Mesenchymal stem cell (in vitro differentiated cells and primary cell): Measurements from ENCODE around the gene RPS8.
"Not testable (repeated sequence)": the region's sequence is repeated elsewhere in the genome, so short reads cannot be mapped to it uniquely, and the experiment has no call there.

Experiments
- DNase-seq: peaks from one replicate; pipeline ENCODE4 v3.0.0-alpha.2; 2013
- H2AFZ ChIP-seq: one replicate; pipeline ENCODE4 v1.6.1; 2013; ENCODE audit warnings: low read depth, mild to moderate bottlenecking, control low read depth, inconsistent platforms, low read length, moderate library complexity
- H2AK5ac ChIP-seq: 2 replicates; pipeline ENCODE4 v1.6.1; 2013; ENCODE audit warnings: low read length, moderate library complexity, mild to moderate bottlenecking, inconsistent platforms; ENCODE audit not compliant: severe bottlenecking
- H2BK120ac ChIP-seq: one replicate; pipeline ENCODE4 v1.6.1; 2013; ENCODE audit warnings: low read depth, mild to moderate bottlenecking, inconsistent platforms, low read length, moderate library complexity
- H2BK12ac ChIP-seq, 2 experiments: one replicate each; pipeline ENCODE4 v1.6.1; 2013; ENCODE audit warnings: inconsistent platforms in 2 of 2, low read length in 2 of 2, mild to moderate bottlenecking in 2 of 2, moderate library complexity in 2 of 2, control low read depth in 1 of 2
- H2BK15ac ChIP-seq: one replicate; pipeline ENCODE4 v1.6.1; 2013; ENCODE audit warnings: mild to moderate bottlenecking, low read depth, inconsistent platforms; ENCODE audit not compliant: poor library complexity, severe bottlenecking
- H2BK5ac ChIP-seq: 2 replicates; pipeline ENCODE4 v1.6.1; 2013; ENCODE audit warnings: low read depth, mild to moderate bottlenecking, low read length, control low read depth, inconsistent platforms; ENCODE audit not compliant: poor library complexity, severe bottlenecking
- H3K14ac ChIP-seq, 2 experiments: one replicate each; pipeline ENCODE4 v1.6.1; 2013; ENCODE audit warnings: inconsistent platforms in 2 of 2, low read length in 2 of 2, control low read depth in 1 of 2, mild to moderate bottlenecking in 1 of 2, moderate library complexity in 1 of 2
- H3K18ac ChIP-seq, 2 experiments: one replicate each; pipeline ENCODE4 v1.6.1; 2013; ENCODE audit warnings: inconsistent platforms in 2 of 2, low read length in 2 of 2, control low read depth in 1 of 2, low read depth in 1 of 2, mild to moderate bottlenecking in 1 of 2
- H3K23ac ChIP-seq, 2 experiments: one replicate each; pipeline ENCODE4 v1.6.1; 2013; ENCODE audit warnings: inconsistent platforms in 2 of 2, low read length in 2 of 2, mild to moderate bottlenecking in 2 of 2, moderate library complexity in 2 of 2, control low read depth in 1 of 2
- H3K27ac ChIP-seq: 2 replicates; pipeline ENCODE4 v1.5.1; 2013; ENCODE audit warnings: mild to moderate bottlenecking, moderate library complexity, low read length, control low read depth, inconsistent platforms; ENCODE audit not compliant: poor library complexity, severe bottlenecking
- H3K27me3 ChIP-seq, 2 experiments: 2 replicates each; pipeline versions ENCODE4 v1.6.1 to v1.7.0; 2013; ENCODE audit warnings: low read length in 2 of 2, mild to moderate bottlenecking in 2 of 2, moderate library complexity in 2 of 2, control low read depth in 1 of 2, inconsistent platforms in 1 of 2; ENCODE audit not compliant: control insufficient read depth in 1 of 2, insufficient read depth in 1 of 2
- H3K36me3 ChIP-seq, 2 experiments: 2 replicates each; pipeline versions ENCODE4 v1.6.1 to v1.7.0; 2013; ENCODE audit warnings: low read length in 2 of 2, control low read depth in 1 of 2, inconsistent platforms in 1 of 2, low read depth in 1 of 2, mild to moderate bottlenecking in 1 of 2; ENCODE audit not compliant: insufficient read depth in 2 of 2, control insufficient read depth in 1 of 2
- H3K4ac ChIP-seq, 2 experiments: one replicate each; pipeline ENCODE4 v1.6.1; 2013; ENCODE audit warnings: inconsistent platforms in 2 of 2, low read length in 2 of 2, mild to moderate bottlenecking in 2 of 2, moderate library complexity in 2 of 2, control low read depth in 1 of 2, low read depth in 1 of 2
- H3K4me1 ChIP-seq: 2 replicates; pipeline ENCODE4 v1.6.1; 2013; ENCODE audit warnings: low read depth, low read length, control low read depth; ENCODE audit not compliant: control insufficient read depth, insufficient read depth
- H3K4me2 ChIP-seq: 2 replicates; pipeline ENCODE4 v1.6.1; 2013; ENCODE audit warnings: low read length, mild to moderate bottlenecking, inconsistent platforms; ENCODE audit not compliant: poor library complexity, severe bottlenecking
- H3K4me3 ChIP-seq, 2 experiments: 2 replicates each; pipeline versions ENCODE4 v1.5.1 to v1.7.0; 2013; ENCODE audit warnings: low read length in 2 of 2, mild to moderate bottlenecking in 2 of 2, control low read depth in 1 of 2, low read depth in 1 of 2; ENCODE audit not compliant: insufficient read depth in 1 of 2
- H3K79me1 ChIP-seq: replicated peaks from 2 replicates; pipeline ENCODE4 v1.6.1; 2013; ENCODE audit warnings: mild to moderate bottlenecking, control low read depth, low read length, inconsistent platforms; ENCODE audit not compliant: poor library complexity, severe bottlenecking
- H3K9ac ChIP-seq: 2 replicates; pipeline ENCODE4 v1.7.0; 2013; ENCODE audit warnings: mild to moderate bottlenecking, low read length, moderate library complexity
- H3K9me3 ChIP-seq: 2 replicates; pipeline ENCODE4 v1.7.0; 2013; ENCODE audit warnings: mild to moderate bottlenecking, low read length; ENCODE audit not compliant: control insufficient read depth
- H4K8ac ChIP-seq: one replicate; pipeline ENCODE4 v1.6.1; 2013; ENCODE audit warnings: inconsistent platforms, mild to moderate bottlenecking, low read length, moderate library complexity
- H4K91ac ChIP-seq: one replicate; pipeline ENCODE4 v1.6.1; 2013; ENCODE audit warnings: mild to moderate bottlenecking, low read length, inconsistent platforms
- WGBS: methylation state at CpG from one replicate; pipeline ENCODE4 v1.1.7; 2013; ENCODE audit warnings: mixed read lengths; 5-methylcytosine and 5-hydroxymethylcytosine counted together

RPS8 gene

DNA sequence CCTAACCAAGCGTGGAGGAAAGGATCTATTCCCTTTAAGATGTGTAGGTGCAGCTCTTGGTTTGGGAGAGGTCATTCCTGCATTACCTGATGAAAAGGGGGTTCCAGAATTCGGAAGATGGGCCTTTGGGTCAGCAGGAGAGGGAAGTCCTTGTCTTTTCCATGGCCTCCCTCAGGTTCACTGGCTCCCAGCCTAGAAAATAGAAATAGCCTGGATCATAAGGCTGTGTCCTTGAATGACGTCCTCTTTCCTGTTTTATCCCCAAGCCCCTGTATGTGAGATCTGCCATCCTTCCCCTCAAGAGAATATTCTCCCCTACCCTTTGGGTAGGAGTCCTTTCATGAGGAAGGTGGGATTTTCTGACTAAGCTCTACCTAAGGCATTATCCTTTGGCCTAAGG lies 14.5 kb upstream of the RPS8 start:
- H3K9ac ChIP-seq: no peak overlapping the region
- peaks cover 6% of the 10 kb centered on the region for H3K79me1 ChIP-seq
- H2BK120ac ChIP-seq: no peak overlapping the region
- H3K9me3 ChIP-seq: no peaks in the 10 kb centered on the region
- H2BK15ac ChIP-seq: no peak overlapping the region
- no peak overlapping the region for H2AFZ ChIP-seq
- no peak overlapping the region for H3K4ac ChIP-seq
- no peak overlapping the region for H3K4me3 ChIP-seq
- H2BK5ac ChIP-seq: no peak overlapping the region
- H2AK5ac ChIP-seq: no peak overlapping the region
- no peak overlapping the region for H3K23ac ChIP-seq
- no peak for DNase-seq
- H4K8ac ChIP-seq: no peak overlapping the region
- H3K4me2 ChIP-seq: no peak overlapping the region
- no peaks in the 10 kb centered on the region for H3K4me1 ChIP-seq
- no peaks in the 10 kb centered on the region for H3K27me3 ChIP-seq
- peaks cover 35 to 37% of the 10 kb centered on the region in 2 experiments for H3K36me3 ChIP-seq
- no peak overlapping the region for H3K18ac ChIP-seq
- WGBS: 94% methylated on average over 3 of the region's 3 CpGs
- H2BK12ac ChIP-seq: no peak overlapping the region
- no peak overlapping the region for H3K27ac ChIP-seq
- no peak overlapping the region for H3K14ac ChIP-seq
- H4K91ac ChIP-seq: no peak overlapping the region

DNA sequence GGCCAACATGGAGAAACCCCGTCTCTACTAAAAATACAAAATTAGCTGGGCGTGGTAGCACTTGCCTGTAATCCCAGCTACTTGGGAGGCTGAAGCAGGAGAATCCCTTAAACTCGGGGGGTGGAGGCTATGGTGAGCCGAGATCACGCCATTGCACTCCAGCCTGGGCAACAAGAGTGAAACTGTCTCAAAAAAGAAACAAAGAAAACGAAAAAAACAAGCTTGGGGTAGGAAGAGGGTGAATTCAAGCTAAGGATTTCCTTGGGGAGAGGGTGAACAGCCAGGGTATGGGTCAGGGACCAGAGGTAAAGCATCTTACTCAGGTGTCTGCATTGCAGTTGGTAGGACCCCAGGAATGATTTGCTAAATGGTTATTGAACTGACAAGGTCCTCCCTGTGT lies 8.9 kb upstream of the RPS8 start:
- not testable (repeated sequence) for H2BK15ac ChIP-seq, H3K18ac ChIP-seq, H4K91ac ChIP-seq, H2AK5ac ChIP-seq, DNase-seq, H3K9me3 ChIP-seq, H2BK120ac ChIP-seq, H3K4me2 ChIP-seq, H3K27ac ChIP-seq, H3K23ac ChIP-seq, H3K4me3 ChIP-seq, H2BK12ac ChIP-seq, H3K4ac ChIP-seq, H3K9ac ChIP-seq, H3K14ac ChIP-seq, H2AFZ ChIP-seq, H2BK5ac ChIP-seq, H3K79me1 ChIP-seq, H3K27me3 ChIP-seq, H4K8ac ChIP-seq, H3K4me1 ChIP-seq
- 98% methylated on average over 6 of the region's 6 CpGs for WGBS
- H3K36me3 ChIP-seq: peaks cover 21 to 28% of the 10 kb centered on the region in 2 experiments

DNA sequence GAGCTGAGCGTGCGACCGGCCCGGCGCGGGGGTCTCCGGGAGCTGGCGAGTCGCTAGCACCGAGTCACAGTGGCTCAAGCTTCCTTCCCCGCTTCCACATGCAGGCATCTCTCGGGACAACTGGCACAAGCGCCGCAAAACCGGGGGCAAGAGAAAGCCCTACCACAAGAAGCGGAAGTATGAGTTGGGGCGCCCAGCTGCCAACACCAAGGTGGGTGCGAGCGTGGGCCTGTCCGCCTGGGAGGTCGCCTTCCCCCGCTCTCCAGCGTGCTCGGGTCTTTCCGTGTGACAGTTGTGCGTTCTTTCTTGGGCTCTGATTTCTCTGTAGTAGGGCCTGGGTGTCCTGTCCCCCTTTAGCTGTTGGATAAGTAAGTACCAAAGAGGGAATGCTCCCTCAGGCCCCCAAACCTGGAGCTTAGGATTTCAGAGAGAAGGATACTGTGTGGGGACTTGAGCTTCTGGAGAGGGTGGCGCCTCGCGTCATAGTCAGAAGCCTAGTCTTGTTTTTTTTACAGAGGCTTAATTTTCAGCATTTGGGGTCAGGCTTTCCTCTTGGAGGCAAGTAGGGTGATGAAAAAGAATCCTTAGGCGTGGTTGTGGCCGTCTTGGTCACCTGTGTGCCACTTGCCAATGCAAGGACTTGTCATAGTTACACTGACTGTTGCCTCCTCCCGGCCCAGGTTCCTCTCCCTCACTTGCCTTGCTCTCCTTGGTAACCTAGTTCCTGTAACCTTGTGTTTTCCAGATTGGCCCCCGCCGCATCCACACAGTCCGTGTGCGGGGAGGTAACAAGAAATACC lies 790 bp downstream of the RPS8 start:
- Histone ChIP-seq H4K91ac (no peak overlapping the region), H2BK120ac (peak overlapping the region; percentile 51), H2AFZ (no peak overlapping the region), H2BK15ac (no peak overlapping the region), H3K4ac (peak overlapping the region; percentile 41 to 90), H3K27me3 (no peaks in the 10 kb centered on the region), H3K23ac (peak overlapping the region in 1 of 2 experiments; percentile 57), H3K79me1 (peaks cover 2% of the 10 kb centered on the region), H3K4me1 (peaks cover 18% of the 10 kb centered on the region), H2AK5ac (peak overlapping the region; percentile 42), H2BK5ac (no peak overlapping the region), H4K8ac (peak overlapping the region; percentile 45), H3K14ac (peak overlapping the region in 1 of 2 experiments; percentile 88), H2BK12ac (peak overlapping the region in 1 of 2 experiments; percentile 55), H3K9me3 (no peaks in the 10 kb centered on the region), H3K4me3 (peak overlapping the region; percentile 81 to 87), H3K4me2 (peak overlapping the region; percentile 78), H3K36me3 (peaks cover 43 to 48% of the 10 kb centered on the region in 2 experiments), H3K18ac (peak overlapping the region in 1 of 2 experiments; percentile 82), H3K9ac (peak overlapping the region; percentile 96), H3K27ac (peak overlapping the region; percentile 67)
- DNase-seq: peak; percentile 40
- 3% methylated on average over 35 of the region's 36 CpGs for WGBS

DNA sequence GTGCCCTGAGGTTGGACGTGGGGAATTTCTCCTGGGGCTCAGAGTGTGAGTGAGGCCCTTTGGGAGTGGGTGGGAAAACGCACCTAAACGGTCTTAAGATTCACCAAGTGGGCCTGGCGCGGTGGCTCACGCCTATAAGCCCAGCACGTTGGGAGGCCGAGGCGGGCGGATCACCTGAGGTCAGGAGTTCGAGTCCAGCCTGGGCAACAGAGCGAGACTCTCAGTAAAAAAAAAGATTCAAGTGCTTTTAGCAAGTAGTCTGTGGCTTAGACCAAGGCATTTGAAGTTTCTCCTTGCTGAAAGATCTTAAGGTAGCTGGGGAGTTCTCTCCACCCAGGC lies 1.4 kb downstream of the RPS8 start:
- DNase-seq: no peak
- Histone ChIP-seq H2AFZ (no peak overlapping the region), H3K4ac (peak overlapping the region in 1 of 2 experiments; percentile 42), H3K36me3 (peaks cover 46 to 54% of the 10 kb centered on the region in 2 experiments), H3K4me1 (peaks cover 18% of the 10 kb centered on the region), H3K4me3 (peak overlapping the region; percentile 81 to 87), H3K27ac (peak overlapping the region; percentile 67), H3K14ac (peak overlapping the region in 1 of 2 experiments; percentile 88), H4K91ac (no peak overlapping the region), H2BK5ac (no peak overlapping the region), H3K4me2 (peak overlapping the region; percentile 78), H2BK120ac (no peak overlapping the region), H2BK15ac (no peak overlapping the region), H3K27me3 (no peaks in the 10 kb centered on the region), H4K8ac (no peak overlapping the region), H3K9ac (peak overlapping the region; percentile 96), H2AK5ac (no peak overlapping the region), H3K79me1 (peaks cover 2% of the 10 kb centered on the region), H3K18ac (no peak overlapping the region), H3K9me3 (no peaks in the 10 kb centered on the region), H2BK12ac (peak overlapping the region in 1 of 2 experiments; percentile 55), H3K23ac (peak overlapping the region in 1 of 2 experiments; percentile 29)
- WGBS: 35% methylated on average over 12 of the region's 12 CpGs
